ENCODE measurements around the gene IL7R.

- TF ChIP-seq CHD2 (IDR thresholded peaks at IDR 0.05; ENCODE audit: borderline replicate concordance, low read depth, low read length) (no peak), EZH2 (IDR thresholded peaks at IDR 0.05; ENCODE audit: borderline replicate concordance, control insufficient read depth, low read depth, low read length) (no peak), BCL11A (IDR thresholded peaks at IDR 0.05; ENCODE audit: low read depth, low read length) (no peak), ZNF24 (IDR thresholded peaks at IDR 0.05) (no peak), CTCF (IDR thresholded peaks at IDR 0.05 in 2 of 3, conservative IDR thresholded peaks at IDR 0.05 in 1 of 3; ENCODE audit: control insufficient read depth in 2 of 3, extremely low read depth in 1 of 3, insufficient read depth in 1 of 3, low read depth in 3 of 3, low read length in 3 of 3) (no peak), POLR2A (IDR thresholded peaks at IDR 0.05; ENCODE audit: low read depth, low read length) (no peak), TCF12 (IDR thresholded peaks at IDR 0.05; ENCODE audit: low read depth, low read length) (no peak), HSF1 (IDR thresholded peaks at IDR 0.05; ENCODE audit: low read depth, low read length) (no peak), CREM (IDR thresholded peaks at IDR 0.05; ENCODE audit: low read depth) (peak; percentile 88), SMC3 (IDR thresholded peaks at IDR 0.05; ENCODE audit: borderline replicate concordance, low read length) (no peak), RCOR1 (conservative IDR thresholded peaks at IDR 0.05; ENCODE audit: low read depth, low read length) (no peak), POLR2AphosphoS5 (IDR thresholded peaks at IDR 0.05; ENCODE audit: low read length) (no peak), SP1 (IDR thresholded peaks at IDR 0.05; ENCODE audit: low read depth, low read length) (no peak)
- TF ChIP-seq, protein P1, sequence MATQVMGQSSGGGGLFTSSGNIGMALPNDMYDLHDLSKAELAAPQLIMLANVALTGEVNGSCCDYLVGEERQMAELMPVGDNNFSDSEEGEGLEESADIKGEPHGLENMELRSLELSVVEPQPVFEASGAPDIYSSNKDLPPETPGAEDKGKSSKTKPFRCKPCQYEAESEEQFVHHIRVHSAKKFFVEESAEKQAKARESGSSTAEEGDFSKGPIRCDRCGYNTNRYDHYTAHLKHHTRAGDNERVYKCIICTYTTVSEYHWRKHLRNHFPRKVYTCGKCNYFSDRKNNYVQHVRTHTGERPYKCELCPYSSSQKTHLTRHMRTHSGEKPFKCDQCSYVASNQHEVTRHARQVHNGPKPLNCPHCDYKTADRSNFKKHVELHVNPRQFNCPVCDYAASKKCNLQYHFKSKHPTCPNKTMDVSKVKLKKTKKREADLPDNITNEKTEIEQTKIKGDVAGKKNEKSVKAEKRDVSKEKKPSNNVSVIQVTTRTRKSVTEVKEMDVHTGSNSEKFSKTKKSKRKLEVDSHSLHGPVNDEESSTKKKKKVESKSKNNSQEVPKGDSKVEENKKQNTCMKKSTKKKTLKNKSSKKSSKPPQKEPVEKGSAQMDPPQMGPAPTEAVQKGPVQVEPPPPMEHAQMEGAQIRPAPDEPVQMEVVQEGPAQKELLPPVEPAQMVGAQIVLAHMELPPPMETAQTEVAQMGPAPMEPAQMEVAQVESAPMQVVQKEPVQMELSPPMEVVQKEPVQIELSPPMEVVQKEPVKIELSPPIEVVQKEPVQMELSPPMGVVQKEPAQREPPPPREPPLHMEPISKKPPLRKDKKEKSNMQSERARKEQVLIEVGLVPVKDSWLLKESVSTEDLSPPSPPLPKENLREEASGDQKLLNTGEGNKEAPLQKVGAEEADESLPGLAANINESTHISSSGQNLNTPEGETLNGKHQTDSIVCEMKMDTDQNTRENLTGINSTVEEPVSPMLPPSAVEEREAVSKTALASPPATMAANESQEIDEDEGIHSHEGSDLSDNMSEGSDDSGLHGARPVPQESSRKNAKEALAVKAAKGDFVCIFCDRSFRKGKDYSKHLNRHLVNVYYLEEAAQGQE (IDR thresholded peaks at IDR 0.05; ENCODE audit: low read depth, low read length) = no peak
These were observed 47.9 kb downstream of the IL7R start for GRCh38 chr5:35904443-35905132.

Data from GM12878 (cell line).